K562 (cell line): ENCODE results near the gene RAB1B. TPM values are rescaled to one million over a fixed set of nuclear protein-coding genes. Genes with fewer than 3 reads are reported as not detected.

Source experiments
- ATF6 ChIP-seq: sonication (generic); formaldehyde crosslinking; IDR thresholded peaks from 2 replicates; pipeline ENCODE4 v1.4.0; 2020; ENCODE audit warnings: mild to moderate bottlenecking, missing genetic modification reagents
- CTCFL ChIP-seq: IDR thresholded peaks from 2 replicates; pipeline ENCODE4 v1.6.1; 2011; ENCODE audit warnings: borderline replicate concordance, low read depth, mild to moderate bottlenecking, moderate library complexity, low read length; ENCODE audit not compliant: insufficient read depth, poor library complexity, severe bottlenecking
- KHSRP ChIP-seq: fragments of 450-650 bp; IDR thresholded peaks from 2 replicates; pipeline ENCODE4 v1.6.1; 2017
- LEF1 ChIP-seq: fragments of 450-650 bp; IDR thresholded peaks from 2 replicates; pipeline ENCODE4 v1.6.1; 2016; ENCODE audit warnings: mild to moderate bottlenecking
- NKRF ChIP-seq: fragments of 450-650 bp; IDR thresholded peaks from 2 replicates; pipeline ENCODE4 v1.6.1; 2016; ENCODE audit warnings: borderline replicate concordance
- PPARD ChIP-seq: fragments of 250-450 bp; sonication (Bioruptor Pico); IDR thresholded peaks from 2 replicates; pipeline ENCODE4 v1.8.0; 2022; ENCODE audit warnings: inconsistent platforms, mild to moderate bottlenecking, moderate library complexity
- ZHX1 ChIP-seq: fragments of 150-350 bp; conservative IDR thresholded peaks from 2 replicates; pipeline ENCODE4 v1.6.1; 2014; ENCODE audit warnings: low read length
- polyA plus RNA-seq, 8 experiments: library from polyadenylated mRNA; depleted of rRNA in 4 of 8; stranded (reverse) in 5 of 8; unstranded in 3 of 8; fragments of >200 nt; fragmentation: Nextera tagmentation in 2 of 8; fragmentation: Illumina TruSeq in 1 of 8; extraction: Ambion mirVana in 2 of 8; extraction: Trizol in 1 of 8; gene quantifications; 2 replicates each; pipeline versions ENCODE4 v1.2.1 to v1.2.3, GENCODE V29; 2011 to 2014; ENCODE audit warnings: inconsistent platforms in 1 of 8, missing spikeins in 1 of 8
- total RNA-seq, 7 experiments: library from RNA; depleted of rRNA in 6 of 7; stranded (reverse); fragments of >200 nt in 6 of 7; fragmentation: Illumina TruSeq in 2 of 7; extraction: Trizol in 2 of 7; gene quantifications; 2 replicates each; pipeline versions ENCODE4 v1.2.1 to v1.2.3, GENCODE V29; 2011 to 2021; ENCODE audit warnings: low replicate concordance in 1 of 7

The RAB1B gene
- total and polyA plus RNA-seq, 9 of the 15 experiments (the other 6 are each of a cell fraction or from before 2014, with no cell fraction given) = 5.6 to 146 (median 98.6) TPM

GRCh38 chr11:66268952-66269905 lies 790 bp downstream of the RAB1B start (continued):
- TF ChIP-seq ATF6 (CRISPR knock-in tag) (0 out of 2 replicates have a peak, but pooled peaks have one; percentile 5), LEF1 (no peak), NKRF (0 out of 2 replicates have a peak, but pooled peaks have one; percentile 44), CTCFL (no peak), PPARD (CRISPR knock-in tag) (no peak), KHSRP (no peak), ZHX1 (no peak)
